Middle frontal gyrus (tissue), 1 donor: ENCODE results near the gene MCTP1.
"Not testable (repeated sequence)": the region's sequence is repeated elsewhere in the genome, so short reads cannot be mapped to it uniquely, and the experiment has no call there.

Experiments
- DNase-seq: peaks from one replicate; pipeline ENCODE4 v3.0.0-alpha.2; 2015; ENCODE audit warnings: low spot score; ENCODE audit errors: extremely low spot score

The MCTP1 gene

DNA sequence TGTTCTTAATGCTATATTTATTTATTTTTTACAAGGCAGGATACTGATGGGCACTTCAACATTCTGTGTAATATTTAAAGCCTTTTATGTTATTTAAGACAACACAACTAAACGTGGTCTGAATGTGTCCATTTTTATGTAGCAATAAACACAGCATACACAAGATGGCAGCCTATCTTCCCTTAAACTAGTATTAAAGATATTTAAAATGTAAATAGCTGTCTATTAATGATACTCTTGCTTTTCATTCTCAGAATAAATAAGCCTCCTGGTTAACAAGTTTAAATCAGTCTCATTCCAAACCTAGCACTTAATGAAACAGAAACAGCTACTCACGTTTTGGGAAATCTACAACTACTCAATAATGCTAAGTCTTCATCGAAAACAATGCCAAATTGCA is 315.7 kb downstream of the MCTP1 start:
- no peak for DNase-seq

DNA sequence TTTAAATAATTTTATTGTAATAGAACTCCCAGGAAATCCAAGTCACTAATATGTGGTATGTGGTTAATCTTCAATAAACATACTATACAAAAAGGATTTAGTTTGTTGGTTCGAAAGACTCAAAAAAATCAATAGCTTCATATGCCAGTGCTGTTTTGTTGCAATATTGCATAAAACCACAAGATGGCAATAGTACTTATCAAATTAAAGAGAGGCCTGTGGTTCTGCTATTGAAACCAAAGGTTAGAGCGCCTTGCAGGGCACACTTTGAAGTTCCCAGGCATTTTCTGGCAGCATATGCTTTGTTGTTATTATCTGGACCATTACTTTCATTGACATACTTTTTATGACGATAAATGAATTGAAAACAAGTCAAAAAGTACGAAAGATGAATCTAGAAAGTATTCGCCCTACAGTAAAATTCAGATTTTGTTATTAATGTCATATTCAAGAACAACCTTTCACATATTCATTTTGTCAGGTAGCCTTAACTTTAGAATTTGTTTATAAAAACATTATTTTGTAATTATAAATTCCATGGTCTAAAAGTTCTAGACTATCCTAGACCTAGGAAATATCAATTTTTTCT is 316.3 kb downstream of the MCTP1 start:
- DNase-seq = no peak

DNA sequence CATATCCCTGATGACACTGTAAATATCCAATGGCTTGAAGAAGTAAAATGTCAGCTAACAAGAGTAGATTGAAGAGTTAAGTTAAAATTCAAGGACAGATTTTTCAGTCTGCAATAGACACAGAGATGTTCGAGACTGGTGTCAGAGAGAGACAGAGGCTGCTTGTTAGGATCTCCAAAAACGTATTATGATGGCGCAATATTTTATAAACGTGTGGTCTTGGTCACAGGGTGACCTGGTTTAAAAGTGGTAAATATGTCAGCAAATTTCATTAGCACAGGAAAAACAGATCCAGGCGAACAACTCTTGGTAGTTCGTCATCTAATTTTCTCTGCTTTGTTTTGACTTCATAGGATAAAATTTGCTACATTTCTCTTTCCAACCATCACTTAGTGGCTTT is 317.4 kb downstream of the MCTP1 start:
- no peak for DNase-seq

DNA sequence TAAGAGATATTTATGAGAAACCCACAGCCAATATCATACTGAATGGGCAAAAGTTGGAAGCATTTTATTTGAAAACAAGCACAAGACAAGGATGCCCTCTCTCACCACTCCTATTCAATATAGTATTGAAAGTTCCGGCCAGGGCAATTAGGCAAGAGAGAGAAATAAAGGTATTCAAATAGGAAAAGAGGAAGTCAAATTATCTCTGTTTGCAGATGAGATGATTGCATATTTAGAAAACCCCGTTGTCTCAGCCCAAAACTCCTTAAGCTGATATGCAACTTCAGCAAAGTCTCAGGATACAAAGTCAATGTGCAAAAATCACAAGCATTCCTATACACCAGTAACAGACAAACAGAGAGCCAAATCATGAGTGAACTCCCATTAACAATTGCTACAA is 325.6 kb downstream of the MCTP1 start:
- DNase-seq = not testable (repeated sequence)

DNA sequence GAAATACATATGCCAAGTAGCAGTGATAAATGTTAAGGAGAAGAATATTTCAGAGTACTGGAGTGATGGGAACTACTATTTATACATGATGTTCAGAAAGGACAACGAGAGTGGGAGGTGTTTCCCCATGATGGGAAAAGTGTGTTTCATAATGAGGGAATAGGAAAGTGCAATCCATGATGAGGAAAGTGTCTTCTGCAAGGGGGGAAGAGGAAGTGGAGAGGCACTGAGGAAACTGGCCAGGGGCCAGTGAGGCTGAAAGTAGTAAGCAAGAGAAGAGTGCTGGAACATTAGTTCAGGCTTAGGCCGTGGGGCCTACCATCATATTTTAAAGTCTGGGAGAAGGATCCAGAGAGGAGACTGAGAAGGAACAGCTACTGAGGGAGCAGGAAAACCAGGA is 339.2 kb downstream of the MCTP1 start:
- peak; percentile 3 for DNase-seq

DNA sequence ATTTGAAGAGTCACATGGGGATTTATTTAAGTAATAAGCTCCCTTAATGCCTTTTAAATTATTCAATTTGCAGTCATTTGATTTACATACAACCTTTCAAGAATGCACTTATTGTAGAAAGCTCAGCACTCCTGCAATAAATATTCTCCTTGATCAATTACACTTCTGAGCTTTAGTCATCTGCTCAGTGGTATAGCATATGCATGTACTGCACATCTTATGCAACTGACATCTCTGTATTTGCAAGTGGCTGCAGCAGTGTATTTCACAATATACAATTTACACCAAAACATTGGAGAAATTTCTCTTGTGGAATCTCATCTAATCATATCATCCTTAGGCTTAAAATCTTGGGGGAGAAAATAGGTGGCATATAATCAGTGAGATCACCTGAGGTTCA is 340.7 kb downstream of the MCTP1 start:
- DNase-seq = no peak

DNA sequence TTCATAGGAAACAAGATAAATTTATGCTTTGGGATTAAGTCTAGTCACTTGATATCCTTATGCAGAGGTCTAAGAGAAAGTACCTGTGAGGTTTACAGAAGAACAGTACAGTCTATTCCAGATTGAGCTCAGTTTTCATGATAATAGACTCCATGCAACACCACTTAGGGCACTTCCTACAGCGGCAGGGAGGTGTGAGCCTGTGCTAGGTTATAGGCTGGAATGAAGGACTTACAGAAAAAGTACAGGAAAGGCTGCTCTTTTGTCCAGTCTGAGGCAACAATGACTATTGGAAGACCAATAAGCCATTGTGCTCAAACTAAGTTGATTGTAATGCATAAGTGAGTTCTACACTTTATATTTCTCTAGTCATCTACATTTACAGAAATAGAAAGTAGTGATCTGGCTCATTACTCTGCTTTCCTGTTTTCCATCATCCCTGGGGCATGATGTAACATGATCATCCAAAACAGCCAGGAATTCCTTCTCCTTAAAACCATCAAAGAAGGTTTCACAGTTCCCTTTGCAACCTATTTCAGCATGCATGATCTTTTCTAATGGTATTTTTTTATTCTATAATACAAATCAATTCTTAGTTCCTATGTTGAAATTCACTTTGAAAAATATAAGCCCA is 343.7 kb downstream of the MCTP1 start:
- DNase-seq = no peak

DNA sequence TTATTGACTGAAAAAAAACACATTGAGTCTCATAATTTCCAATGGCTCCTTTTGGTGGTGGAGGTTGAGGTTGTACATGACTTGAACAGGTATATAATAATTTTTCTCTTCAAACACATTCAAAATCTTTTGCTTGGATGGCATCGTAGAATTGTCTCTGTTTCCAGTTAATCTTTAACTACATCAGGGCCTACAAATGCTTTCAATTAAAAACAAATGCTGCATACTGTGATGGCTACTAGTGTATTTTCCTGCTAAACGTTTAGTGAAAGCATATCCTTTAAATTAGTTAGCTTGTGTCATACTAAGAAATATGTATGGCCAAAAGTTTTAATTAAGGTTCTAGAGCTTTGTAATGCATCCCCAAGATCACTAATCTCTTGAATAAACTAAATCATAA is 352.6 kb downstream of the MCTP1 start:
- DNase-seq = no peak

DNA sequence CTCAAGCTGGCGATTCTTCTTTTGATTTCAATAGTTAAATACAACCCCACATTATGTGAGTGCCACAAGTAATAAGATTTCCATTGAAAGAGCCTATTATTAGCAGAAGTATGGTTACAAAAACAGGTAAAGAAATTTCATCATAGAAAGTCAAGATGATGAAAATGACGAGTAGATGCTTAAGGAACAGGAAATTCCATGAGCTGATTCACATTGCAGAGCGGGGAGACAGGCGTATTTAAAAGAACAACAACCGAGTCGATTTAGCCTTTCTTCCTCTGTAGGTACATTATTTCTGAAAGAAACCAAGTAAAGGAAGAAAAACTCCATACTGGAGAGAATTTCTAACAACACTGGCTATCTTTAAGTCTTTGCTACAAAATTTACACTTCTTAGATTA is 356.0 kb downstream of the MCTP1 start:
- DNase-seq = no peak

DNA sequence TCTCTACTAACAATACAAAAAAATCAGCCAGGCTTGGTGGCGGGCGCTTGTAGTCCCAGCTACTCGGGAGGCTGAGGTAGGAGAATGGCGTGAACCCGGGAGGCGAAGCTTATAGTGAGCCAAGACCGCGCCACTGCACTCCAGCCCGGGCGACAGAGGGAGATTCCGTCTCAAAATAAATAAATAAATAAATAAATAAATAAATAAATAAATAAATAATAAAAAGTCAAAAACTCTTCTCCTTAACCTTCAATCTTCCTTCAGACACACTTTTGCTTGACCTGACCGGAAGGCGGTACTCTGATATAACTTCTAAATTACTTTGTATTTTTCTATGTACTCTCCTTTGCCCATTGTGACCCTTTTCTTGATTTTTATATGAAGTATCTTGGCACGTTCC is 364.3 kb downstream of the MCTP1 start:
- no peak for DNase-seq

DNA sequence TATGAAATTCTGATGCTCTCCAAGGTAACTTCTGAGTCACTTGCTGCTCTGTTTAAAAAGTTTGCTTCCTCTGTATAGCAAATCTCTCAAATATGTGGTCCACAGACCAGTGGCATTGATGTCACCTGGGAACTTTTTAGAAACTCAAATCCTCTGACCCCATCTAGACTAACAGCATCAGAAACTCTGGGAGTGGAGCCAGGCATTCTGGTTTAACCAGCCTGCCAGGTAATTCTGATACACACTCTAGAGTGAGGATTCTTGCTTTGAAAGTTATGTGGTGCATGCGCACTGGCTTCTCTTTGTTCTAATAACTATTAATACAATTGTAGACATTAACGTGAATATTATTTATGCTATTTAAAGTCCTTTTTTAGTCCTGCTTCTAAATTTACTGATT is 368.3 kb downstream of the MCTP1 start:
- no peak for DNase-seq

DNA sequence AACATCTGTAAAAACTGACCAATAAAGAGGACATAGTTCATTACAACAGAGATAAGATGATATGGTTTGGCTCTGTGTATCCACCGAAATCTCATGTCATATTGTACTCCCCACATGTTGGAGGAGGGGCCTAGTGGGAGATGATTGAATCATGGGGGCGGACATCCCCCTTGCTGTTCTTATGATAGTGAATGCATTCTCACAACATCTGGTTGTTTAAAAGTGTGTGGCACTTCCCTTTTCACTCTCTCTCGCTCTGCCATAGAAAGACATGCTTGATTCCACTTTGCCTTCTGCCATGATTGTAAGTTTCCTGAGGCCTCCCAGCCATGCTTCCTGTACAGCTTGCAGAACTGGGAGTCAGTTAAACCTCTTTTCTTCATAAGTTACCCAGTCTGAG is 373.6 kb downstream of the MCTP1 start:
- no peak for DNase-seq

DNA sequence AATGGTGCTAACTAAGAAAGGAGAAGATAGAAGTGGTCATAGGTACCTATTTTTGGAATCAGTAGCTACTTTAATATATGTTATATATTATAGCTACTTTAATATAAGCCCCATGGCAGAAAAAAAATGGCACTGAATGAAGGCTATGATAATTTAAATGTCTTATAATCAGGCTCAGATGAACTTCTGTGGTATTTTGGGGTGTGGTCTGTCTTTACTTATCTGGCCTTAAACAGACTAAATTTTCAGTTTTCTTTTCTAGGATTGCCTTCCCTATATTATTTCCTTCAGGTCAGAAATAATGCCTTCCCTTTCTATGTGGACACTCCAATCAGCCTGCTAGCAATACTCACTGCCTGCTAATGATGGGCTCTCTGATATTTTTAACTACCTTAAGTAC is 374.2 kb downstream of the MCTP1 start:
- DNase-seq = no peak

DNA sequence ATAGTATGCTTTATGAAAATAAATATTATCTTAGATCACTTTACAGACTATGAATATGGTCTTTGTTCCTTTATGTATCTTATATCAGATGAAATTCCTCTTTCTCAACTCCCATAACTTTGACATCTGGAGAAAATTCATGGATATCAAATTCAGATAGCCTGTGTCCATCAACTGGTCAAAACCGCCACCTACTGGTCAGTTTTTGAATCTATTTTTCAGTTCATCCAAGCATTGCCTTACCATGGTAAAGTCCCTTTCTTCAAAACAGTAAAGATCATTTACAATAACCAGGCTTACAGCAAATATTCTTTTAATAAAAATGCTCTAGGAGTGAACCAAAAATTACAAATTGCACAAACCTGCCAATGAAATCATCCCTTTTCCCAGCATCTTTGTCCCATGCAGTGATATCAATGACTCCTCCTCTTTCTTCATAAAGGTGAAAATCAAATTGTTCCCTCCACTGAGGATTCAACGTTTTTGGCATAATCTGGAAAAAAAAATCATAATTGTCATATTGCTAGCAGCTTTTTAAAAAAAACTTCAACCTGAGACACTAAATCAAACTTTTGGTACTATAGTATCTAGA is 375.9 kb downstream of the MCTP1 start:
- DNase-seq = no peak

DNA sequence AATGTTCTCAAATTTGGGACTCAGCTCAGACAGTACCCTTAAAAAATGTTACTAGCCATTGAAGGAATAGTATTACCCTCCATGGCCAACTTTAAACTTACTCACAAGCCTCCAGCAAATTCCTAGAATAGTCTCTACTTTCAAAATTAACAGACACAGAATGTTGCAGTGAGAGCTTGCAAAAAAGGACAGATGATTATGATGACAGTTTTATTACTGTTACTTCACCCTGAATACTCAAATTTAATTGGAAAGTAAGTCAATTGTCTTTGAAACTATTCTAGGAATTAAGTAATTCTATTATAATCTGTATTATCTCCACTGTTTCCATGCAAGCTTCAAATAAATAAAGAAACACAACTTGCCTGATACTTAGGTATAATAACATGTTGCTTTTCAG is 378.1 kb downstream of the MCTP1 start:
- no peak for DNase-seq

DNA sequence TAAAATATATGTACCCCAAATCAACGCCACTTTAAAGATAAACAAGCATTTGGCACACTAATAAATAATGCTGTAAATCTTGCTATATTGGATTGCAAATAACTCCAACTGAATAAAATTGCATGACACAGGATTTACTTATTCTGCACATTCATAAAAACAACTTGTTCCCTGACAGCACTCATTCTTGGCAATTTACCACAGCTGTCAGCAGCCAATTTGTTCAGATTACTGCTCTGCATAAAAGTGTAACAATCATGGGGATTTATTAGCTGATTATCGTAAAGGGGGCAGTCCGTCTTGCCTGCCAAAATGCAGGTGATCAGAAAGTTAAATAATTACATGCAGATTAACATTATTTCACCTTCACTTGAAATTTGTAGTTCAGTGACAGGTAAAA is 381.2 kb downstream of the MCTP1 start:
- no peak for DNase-seq

DNA sequence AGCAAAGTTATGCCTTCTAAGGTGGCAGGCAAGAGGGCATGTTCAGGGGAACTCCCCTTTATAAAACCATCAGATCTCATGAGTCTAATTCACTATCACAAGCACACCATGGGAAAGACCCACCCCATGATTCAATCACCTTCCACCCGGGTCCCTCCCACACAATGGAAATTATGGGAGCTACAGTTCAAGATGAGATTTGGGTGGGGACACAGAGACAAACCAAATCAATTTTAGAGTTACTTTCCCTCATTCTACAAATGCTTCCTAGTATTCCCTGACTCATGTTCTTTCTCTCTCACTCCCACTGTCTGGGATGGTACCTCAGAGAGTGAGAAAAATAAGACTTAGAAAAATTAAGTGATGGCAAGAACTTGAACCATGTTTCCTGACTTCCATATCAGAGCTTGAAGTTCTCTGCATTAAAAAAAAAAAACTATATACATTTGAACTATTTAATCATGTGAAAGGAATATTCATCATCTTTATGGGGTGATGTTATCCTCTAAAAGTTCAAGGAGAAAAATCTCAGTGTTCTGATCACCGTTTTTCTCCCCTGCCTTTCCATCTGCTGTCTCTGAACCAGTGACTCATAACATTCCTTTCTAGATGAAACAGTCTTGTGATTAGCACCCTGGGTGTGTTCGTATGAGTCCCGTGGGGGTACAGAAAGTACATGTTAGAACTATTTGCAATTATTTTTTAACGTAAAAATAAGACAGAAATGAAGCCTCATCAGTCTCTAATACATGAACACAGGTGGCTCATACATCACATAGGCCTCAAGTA is 383.5 kb downstream of the MCTP1 start:
- DNase-seq = no peak

DNA sequence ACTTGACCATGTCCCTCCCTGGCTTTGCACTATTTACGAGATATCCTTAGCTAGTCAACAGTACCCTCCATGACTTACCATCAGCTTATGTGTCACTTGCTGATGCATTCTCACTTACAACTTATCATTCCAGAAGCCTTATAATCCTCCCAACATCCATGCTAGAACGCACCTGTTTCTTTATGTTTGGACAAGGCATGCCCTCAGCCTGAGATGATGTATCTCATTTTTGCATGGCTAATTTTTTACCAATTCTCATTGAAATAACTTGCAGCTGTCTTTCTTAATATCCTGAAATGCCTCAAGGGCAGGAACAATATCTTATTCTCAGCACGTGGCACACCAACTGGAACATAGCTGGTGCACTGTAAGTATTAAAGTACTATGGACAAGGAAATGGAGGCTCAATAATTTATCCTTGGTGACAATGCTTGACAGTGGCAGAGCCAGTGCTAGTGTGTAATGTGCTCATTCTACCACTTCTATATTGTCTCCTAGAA is 384.8 kb downstream of the MCTP1 start:
- no peak for DNase-seq

DNA sequence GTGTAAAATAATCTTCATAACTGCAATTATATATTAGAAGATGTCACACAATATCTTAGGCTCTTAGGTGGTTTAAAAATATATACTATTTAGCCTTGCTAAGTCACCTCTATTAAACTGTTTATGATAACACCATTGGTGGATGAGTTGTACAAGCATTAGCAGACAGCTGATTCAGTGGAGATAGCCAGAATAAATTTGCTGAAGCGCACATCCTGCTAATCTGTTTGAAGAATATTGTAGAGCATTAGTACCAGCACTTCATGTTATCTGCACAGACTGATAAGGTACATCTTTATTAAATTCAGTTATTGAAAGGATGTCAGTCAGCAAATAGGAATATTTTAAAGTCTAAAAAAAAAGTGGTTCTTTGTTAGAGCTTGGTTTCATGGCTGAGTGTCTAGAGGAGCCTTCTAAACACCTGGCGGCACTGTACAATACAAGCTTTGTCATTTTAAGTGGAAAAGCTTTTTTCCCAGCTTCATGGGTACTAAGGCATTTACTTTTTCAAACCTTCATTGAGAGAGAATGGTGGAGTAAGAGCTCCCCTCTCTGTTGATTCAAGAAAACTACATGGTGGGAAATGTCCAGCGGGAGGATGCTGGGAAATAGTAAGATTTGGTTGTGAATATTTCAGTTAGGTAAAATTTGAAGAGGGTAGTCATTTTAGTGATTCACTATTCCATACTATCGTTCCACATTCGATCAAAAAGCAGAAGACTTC is 391.3 kb downstream of the MCTP1 start:
- no peak for DNase-seq

DNA sequence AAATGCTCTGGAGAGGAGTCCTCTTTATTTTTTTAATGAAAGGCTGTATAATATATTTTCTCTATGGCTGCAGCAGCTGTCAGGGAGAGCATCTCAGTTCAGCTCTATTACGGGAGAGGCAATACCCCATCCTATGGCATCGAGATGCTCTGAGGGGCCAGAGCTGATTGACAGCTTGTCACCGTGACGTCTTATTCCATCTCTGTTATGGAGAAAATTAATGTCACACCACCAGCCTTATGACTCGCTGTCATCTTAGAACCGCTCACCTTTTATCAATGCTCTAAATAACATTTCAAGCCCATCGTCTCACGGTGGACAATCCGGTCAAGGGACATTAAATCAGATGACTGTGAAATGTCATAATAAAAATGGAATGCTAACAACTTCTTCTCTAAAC is 392.9 kb downstream of the MCTP1 start:
- no peak for DNase-seq

DNA sequence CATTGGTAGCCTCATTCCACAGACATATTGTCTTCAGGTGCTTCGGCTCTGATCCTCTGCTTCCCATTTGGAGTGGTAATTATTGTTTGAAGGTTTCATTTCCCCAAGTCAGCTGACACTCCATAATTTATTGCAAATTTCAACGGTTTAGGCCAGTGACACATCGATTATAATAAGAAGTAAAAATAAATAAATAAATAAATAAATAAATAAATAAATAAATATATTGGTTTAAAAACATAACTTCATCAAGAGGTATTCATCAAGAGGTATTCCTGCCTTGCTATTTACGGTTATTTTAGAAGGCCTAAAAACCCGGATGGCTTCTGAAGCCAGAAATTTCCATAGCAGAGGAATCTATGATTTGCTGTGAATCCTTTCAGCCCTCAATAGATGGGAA is 393.3 kb downstream of the MCTP1 start:
- no peak for DNase-seq

DNA sequence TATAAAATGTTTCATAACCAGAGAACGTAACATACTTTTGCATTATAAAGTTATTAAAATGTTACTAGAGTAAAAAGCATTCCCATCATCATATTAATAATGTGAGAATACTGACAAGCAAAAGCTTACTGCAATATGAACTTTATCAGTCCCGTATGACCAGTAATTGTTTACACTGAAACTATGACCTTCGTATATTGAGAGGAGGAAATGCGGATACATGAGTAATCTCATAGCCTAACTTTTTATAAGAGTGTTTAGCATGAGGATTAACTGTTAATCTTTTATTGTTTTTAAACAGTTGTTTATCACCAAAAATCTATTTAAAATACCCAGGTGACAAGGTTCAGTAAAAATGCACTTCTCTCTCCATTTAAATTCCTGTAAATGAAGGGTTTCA is 394.0 kb downstream of the MCTP1 start:
- DNase-seq = no peak
